Activated effector memory CD4-positive, alpha-beta T cell treated with Interleukin-2 at 50 U/mL for 16 hours (primary cell): ENCODE data around the gene HAUS8.

Experiments
- DNase-seq: peaks from one replicate; pipeline ENCODE4 v3.0.0-alpha.2; 2020

The HAUS8 gene

DNA sequence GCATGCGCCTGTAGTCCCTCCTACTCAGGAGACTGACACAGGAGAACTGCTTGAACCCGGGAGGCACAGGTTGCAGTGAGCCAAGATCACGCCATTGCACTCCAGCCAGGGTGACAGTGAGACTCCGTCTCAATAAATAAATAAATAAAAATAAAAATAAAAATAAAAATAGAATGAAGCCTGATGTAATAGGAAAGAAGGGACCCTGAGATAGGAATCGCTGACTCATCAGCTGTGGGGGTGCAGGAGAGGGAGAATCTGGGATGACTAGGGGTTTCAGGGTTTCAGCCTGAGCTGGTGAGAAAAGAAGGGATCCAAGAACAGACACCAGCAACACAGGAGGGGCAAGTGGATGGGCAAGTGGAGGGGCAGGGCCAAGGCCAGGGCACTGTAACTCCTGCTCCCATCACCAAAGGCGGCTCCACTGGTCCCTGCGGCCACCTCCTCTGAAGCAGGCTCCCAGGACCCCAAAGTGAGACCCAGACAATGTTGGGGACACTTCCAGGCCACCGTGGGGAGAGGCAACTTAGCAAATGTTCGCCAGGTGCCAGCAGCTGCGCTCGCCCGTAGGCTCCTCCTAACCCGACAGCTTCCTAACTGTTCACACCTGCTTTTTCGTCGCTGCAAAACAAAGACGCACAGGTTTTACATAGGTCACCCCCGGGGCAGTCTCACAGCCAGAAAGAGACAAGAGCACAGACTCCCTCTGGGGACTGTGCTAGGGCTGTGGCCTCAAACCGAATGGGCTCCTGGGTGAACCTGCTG lies 1.2 kb downstream of the HAUS8 start:
- DNase-seq = no peak

GRCh38 chr19:17070912-17071311 lies 4.3 kb downstream of the HAUS8 start:
- DNase-seq = no peak

- no peak for DNase-seq
These were observed 4.8 kb downstream of the HAUS8 start for GRCh38 chr19:17070421-17070820.

- DNase-seq = no peak
These were observed 6.1 kb downstream of the HAUS8 start for GRCh38 chr19:17069193-17069592.

GRCh38 chr19:17063428-17063827 lies 11.8 kb downstream of the HAUS8 start:
- DNase-seq = no peak

DNA sequence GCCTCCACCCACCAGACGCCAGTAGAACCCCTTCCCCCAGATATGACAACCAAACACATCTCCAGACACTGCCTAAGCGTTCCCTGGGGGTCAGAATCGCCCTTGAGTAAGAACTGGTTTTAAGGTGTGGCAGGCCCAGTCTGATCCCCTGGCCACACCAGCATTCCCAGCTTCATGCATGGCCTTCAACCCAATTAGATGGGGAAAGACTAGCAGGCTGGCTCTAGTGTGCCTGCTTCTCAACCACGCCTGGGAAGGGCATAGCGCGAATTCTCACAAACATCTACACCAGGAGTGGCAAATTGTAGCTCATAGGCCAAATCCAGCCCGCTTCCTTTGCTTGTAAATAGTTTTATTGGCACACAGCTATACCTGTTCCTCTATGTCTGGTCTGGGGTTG lies 13.6 kb downstream of the HAUS8 start:
- DNase-seq = no peak

GRCh38 chr19:17061205-17061604 lies 14.0 kb downstream of the HAUS8 start:
- no peak for DNase-seq

DNA sequence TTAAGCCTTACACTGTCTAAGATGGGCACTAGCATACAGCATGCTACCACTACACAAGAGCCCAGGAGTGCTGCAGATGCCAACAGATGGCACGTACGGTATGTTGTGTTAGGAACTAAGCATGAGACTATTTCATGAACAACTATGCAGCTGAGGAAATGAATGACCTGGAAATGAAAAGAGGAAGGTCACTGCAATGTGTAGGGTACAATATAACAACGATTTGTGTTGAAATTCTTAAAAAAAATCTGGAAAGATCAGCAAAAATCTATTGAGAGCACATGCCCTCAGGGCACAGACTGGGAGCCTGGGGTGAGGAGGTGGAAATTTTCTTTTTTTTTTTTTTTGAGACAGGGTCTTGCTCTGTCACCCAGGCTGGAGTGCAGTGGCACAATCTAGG lies 14.4 kb downstream of the HAUS8 start:
- no peak for DNase-seq

GRCh38 chr19:17058236-17058635 lies 17.0 kb downstream of the HAUS8 start:
- no peak for DNase-seq

DNA sequence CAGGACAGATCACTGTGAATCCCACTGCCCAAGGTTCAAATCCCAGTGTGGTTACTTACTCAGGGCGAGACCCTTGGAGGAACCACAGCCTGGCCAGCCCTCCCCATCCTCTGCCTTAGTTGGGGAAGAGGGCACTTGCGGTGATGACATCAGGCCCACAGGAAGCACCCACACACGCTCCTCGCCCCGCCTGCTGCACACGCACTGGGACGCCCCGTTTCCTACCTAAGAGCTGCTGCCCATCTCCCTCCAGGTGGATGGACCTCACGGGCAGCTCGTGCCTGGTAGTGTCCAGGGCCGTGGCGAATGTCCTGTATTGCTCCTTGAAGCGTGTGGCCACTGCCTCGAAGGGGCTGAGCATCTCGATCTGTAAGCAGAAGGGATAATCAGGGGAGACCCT lies 19.6 kb downstream of the HAUS8 start:
- no peak for DNase-seq

- DNase-seq = no peak
These were observed 20.5 kb downstream of the HAUS8 start for GRCh38 chr19:17054746-17055145.

- DNase-seq = no peak
These were observed 22.8 kb downstream of the HAUS8 start for GRCh38 chr19:17052439-17052838.

DNA sequence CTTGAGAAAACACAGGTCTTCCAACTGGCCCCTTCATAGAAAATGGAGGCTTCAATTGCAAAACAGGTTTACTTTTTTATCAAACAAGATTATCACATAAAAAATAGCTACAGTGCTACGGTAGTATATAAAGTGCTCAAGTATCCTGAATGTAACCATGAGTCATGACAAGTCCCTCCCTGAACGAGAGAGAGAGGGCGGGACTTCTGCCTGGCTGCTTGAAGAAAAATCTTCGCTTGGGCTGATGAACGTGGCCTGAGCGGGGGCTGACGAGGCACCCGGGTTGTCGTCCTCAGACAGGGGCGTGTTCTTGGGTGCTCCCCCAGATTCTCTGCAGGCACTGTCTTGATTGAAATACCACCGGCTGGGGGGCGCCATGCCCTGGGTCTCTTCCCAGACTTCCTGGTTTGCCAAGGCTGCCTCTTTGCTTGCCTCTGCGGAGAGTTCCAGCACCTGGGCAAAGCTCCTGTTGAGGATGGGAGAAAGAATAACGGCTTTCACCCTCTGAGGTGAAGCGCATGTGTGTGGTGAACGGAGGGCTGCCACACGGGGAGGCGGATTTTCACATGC lies 25.5 kb downstream of the HAUS8 start:
- no peak for DNase-seq

DNA sequence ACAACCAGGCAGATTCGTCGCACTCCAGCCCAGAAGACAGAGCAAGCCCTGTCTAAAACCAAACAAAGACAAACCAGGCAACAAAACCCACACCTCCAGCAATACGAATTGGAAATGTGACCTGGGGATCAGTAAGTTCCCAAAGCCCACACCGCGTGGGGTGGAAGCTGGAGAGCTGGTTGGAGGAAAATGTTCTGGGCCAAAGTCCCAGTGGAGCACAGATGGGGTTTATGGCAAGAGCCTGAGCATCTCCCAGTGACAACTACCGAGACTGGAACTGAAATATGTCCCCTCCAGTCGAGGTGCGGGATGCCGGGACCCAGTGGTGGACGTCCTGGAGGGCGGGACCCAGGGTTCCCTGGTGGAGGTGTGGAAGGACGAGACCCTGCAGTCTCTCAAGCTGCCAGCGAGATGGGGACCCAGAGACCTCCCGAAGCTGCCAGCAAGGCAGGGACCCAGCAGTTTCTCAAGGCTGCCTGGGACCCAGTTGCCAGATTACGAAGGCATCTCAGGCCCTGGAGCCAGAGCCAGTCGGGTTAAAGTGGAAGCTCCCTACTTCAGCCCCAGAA lies 26.3 kb downstream of the HAUS8 start:
- DNase-seq = no peak

- no peak for DNase-seq
These were observed 29.2 kb downstream of the HAUS8 start for GRCh38 chr19:17045907-17046502.

- DNase-seq = no peak
These were observed 31.5 kb downstream of the HAUS8 start for GRCh38 chr19:17043744-17044143.

GRCh38 chr19:17041976-17042375 lies 33.3 kb downstream of the HAUS8 start:
- DNase-seq = no peak

DNA sequence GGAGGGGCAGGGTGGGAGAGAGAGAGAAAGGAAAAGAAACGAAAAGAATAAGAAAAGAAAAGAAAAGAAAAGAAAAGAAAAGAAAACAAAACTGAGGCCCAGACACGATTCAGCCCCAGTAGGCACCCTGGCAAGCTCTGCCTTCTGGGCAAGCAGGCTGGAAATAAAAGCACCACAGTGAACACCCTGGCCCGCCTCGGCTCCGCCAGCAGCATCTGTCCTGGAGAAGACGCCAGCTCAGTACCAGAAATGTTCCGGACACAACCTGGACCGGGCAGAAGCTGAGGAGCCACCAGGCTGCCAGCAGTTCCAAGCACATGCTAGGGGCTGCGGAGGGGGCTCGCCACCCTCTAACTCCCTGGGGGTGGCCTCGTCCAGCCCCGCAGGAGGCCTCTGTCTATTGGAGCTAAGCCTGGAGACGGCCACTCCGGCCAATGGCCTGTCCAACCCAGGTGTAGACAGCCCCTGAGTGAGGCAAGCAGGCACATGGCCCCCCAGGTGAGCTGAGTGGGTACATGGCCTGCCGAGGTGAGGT lies 37.2 kb downstream of the HAUS8 start:
- no peak for DNase-seq

DNA sequence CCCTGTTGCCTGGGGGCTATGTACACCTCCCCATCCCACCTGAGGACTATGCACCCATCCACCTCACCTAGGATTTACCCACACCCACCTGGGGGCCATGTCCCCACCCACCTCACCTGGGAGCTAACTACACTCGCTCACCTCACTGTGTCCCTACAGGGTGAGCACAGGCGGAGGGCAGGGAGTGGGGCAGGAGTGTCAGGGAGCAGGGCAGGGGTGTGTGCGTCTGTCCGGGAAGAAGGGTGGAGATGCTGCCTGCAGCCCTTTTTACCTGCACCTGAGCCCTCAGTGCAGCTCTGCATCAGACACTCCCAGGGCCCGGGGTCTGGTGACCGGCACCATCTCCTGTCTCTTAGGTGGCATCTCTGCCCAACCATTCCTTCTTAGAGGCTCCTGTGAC lies 38.1 kb downstream of the HAUS8 start:
- no peak for DNase-seq

DNA sequence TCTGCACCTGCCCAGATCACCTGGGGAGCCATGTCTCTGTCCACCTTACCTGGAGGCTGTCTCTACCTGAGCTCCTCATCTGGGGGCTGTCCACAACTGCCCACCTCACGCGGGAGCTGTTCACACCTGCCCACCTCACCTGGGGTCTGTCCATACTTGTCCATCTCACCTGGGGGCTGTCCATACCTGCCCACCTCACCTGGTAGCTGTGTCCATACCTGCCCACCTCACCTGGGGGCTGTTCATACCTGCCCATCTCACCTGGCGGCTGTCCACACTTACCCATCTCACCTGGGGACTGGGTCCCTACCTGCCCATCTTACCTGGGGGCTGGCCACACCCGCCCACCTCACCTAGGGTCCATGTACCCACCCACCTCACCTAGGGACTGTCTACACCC lies 38.6 kb downstream of the HAUS8 start:
- DNase-seq = no peak

DNA sequence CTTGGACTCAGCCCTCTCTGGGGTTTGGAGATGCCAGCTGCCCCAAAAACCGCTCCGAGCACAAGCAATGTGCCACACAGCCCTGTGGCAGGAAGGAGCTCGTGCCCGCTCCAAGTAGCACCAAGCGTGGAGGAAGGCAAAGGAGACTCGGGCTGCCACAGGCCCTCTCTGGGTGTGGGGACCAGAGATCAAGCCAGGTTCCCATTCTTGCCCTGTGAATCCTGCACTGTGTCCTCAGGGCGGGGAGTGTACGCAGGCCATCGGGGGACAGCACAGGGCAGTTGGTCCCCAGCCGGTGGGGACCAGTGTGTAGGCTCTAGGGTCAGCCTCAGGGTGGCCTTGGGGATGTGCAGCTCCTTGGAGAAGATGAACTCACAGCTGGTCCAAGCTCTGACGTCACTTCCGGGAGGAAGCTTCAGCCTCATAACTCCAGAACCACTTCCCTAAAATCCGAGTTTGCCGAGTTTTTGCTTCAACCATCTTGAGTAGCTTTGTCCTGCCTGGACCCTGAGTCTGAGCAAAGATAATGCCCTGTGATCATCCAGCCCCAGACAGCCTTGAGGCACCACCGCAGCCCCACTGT lies 39.3 kb downstream of the HAUS8 start:
- DNase-seq = no peak

GRCh38 chr19:17031741-17032140 lies 43.5 kb downstream of the HAUS8 start:
- no peak for DNase-seq

DNA sequence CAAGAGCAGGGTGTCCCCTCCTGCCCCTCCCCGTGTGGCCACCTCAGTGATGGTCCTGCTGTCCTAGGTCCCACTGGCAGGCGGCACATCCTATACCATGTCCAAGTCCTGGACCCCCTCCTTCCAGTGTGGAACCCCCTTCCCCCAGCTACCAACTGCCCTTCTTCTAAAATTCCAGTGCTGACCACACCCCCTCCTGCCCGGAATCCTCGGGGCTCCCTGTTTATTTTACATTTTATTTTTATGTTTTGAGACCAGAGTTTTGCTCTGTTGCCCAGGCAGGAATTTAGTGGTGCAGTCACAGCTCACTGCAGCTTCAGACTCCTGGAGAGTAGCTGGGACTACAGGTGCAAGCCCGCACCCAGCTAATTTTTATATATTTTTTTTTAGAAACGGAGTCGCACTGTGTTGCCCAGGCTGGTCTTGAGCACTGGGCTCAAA lies 47.7 kb downstream of the HAUS8 start:
- no peak for DNase-seq
